Measurements from ENCODE around the gene RETREG1. TPM values are rescaled to one million over a fixed set of nuclear protein-coding genes. Genes with fewer than 3 reads are reported as not detected.

The RETREG1 gene
- total RNA-seq, 1 experiment from 2014 or later = 3.4 TPM

- no peak overlapping the region for H2BK5ac ChIP-seq (ENCODE audit: insufficient read length, low read length)
- peaks cover 30 to 38% of the 10 kb centered on the region in 2 experiments for H3K4me1 Mint-ChIP-seq
- no peak overlapping the region for H3K56ac ChIP-seq (ENCODE audit: insufficient read length, low read depth, low read length)
These were observed 28.2 kb downstream of the RETREG1 start for GRCh38 chr5:16588434-16589214.

More at GRCh38 chr5:16588434-16589214, 28.2 kb downstream of the RETREG1 start:
- H3K9me3 ChIP-seq (ENCODE audit: control insufficient read depth, low read depth, low read length) = no peaks in the 10 kb centered on the region
- no peak overlapping the region for H4K8ac ChIP-seq (replicated peaks; ENCODE audit: insufficient read length, low read depth, low read length)
- no peak overlapping the region for H3T11ph ChIP-seq (ENCODE audit: low read length)
- no peak for DNase-seq
- H2BK12ac ChIP-seq (ENCODE audit: insufficient read length, low read depth, low read length) = no peak overlapping the region
- no peak overlapping the region for H3K4me2 ChIP-seq (ENCODE audit: insufficient read depth, insufficient read length, low read length)
- no peak overlapping the region for H2AFZ ChIP-seq (ENCODE audit: low read length)
- no peak overlapping the region for H2AK5ac ChIP-seq (ENCODE audit: insufficient read length, low read length)
- no peak overlapping the region for H3K18ac ChIP-seq (ENCODE audit: insufficient read length, low read depth, low read length)
- no peak overlapping the region for H3K23ac ChIP-seq (ENCODE audit: insufficient read length, low read depth, low read length)
- H3K9me3 Mint-ChIP-seq = peaks cover 7 to 17% of the 10 kb centered on the region in 2 experiments; a peak in 4 of 5 replicates
- TF ChIP-seq CTCF (conservative IDR thresholded peaks at IDR 0.05) = no peak
- no peak overlapping the region for H3K4ac ChIP-seq (ENCODE audit: low read depth, low read length)
- H3K27me3 Mint-ChIP-seq (ENCODE audit: low read depth) = 0 out of 2 replicates have a peak, but pooled peaks cover 2% of the 10 kb centered on the region
- H4K5ac ChIP-seq (ENCODE audit: insufficient read length, low read depth, low read length) = no peak overlapping the region
- H3K36me3 Mint-ChIP-seq (ENCODE audit: insufficient read depth in 1 of 3, low read depth in 3 of 3) = peaks cover 5 to 21% (median 7%) of the 10 kb centered on the region in 3 experiments; a peak in 6 of 7 replicates
- no peak overlapping the region for H2BK120ac ChIP-seq (ENCODE audit: low read depth, low read length, poor library complexity, severe bottlenecking)
- H3K4me3 Mint-ChIP-seq = no peak overlapping the region
- H3K79me2 ChIP-seq (ENCODE audit: insufficient read depth, low read length) = no peaks in the 10 kb centered on the region
- H3K9ac ChIP-seq (ENCODE audit: extremely low read depth, insufficient read length, low read length) = no peak overlapping the region
- no peaks in the 10 kb centered on the region; the same call in 1 of the 2 replicates for H3K4me1 ChIP-seq (ENCODE audit: insufficient read depth, low read length)
- H3K79me1 ChIP-seq (ENCODE audit: insufficient read depth, low read depth, low read length, poor library complexity, severe bottlenecking) = no peaks in the 10 kb centered on the region
- WGBS (ENCODE audit: extremely low coverage, insufficient read length, low lambda C conversion rate) = no CpG with 5 or more reads among the region's 10 CpGs
- no peaks in the 10 kb centered on the region for H3K27me3 ChIP-seq (ENCODE audit: insufficient read depth, low read length)
- H4K20me1 ChIP-seq (ENCODE audit: control insufficient read depth, insufficient read depth, insufficient read length) = no peaks in the 10 kb centered on the region
- H2BK20ac ChIP-seq (ENCODE audit: low read depth, low read length, poor library complexity, severe bottlenecking) = no peak overlapping the region
- no peaks in the 10 kb centered on the region for H3K23me2 ChIP-seq (ENCODE audit: insufficient read length, low read depth, low read length, poor library complexity, severe bottlenecking)
- H3K27ac Mint-ChIP-seq = no peak overlapping the region
- no peak overlapping the region for H2BK15ac ChIP-seq (ENCODE audit: low read depth, low read length)
- no peak overlapping the region for H3K27ac ChIP-seq (ENCODE audit: insufficient read length, low read depth, low read length)
- no peak overlapping the region for H4K91ac ChIP-seq (ENCODE audit: insufficient read length, low read depth, low read length)
- no peak overlapping the region for H3K14ac ChIP-seq (ENCODE audit: insufficient read depth, low read length)
